ENCODE data around the gene PRPS1. TPM values are rescaled to one million over a fixed set of nuclear protein-coding genes. Genes with fewer than 3 reads are reported as not detected.
"Not testable (repeated sequence)": the region's sequence is repeated elsewhere in the genome, so short reads cannot be mapped to it uniquely, and the experiment has no call there.

Gene PRPS1
- total RNA-seq, 2 experiments from 2014 or later: 57.1 to 80.0 TPM

- Histone ChIP-seq H3K27ac (ENCODE audit: low read depth, low read length, poor library complexity, severe bottlenecking) (no peak overlapping the region), H4K20me1 (ENCODE audit: insufficient read depth, low read length) (no peaks in the 10 kb centered on the region), H3K4me1 (ENCODE audit: insufficient read depth, low read length, poor library complexity, severe bottlenecking) (no peaks in the 10 kb centered on the region), H3K4me3 (ENCODE audit: low read depth, low read length, poor library complexity, severe bottlenecking) (no peak overlapping the region), H3K4me2 (ENCODE audit: low read length) (no peak overlapping the region), H2AFZ (ENCODE audit: low read length) (no peak overlapping the region), H3K9me3 (ENCODE audit: low read length) (no peaks in the 10 kb centered on the region), H3K9me2 (ENCODE audit: insufficient read depth, low read length) (no peaks in the 10 kb centered on the region), H3K79me2 (ENCODE audit: insufficient read depth, low read depth, low read length) (no peaks in the 10 kb centered on the region), H3K36me3 (ENCODE audit: insufficient read depth, low read length) (no peaks in the 10 kb centered on the region)
- DNase-seq (ENCODE audit: low spot score): no peak
- TF ChIP-seq EZH2phosphoT487 (IDR thresholded peaks at IDR 0.05; ENCODE audit: borderline replicate concordance, low read depth, low read length) (no peak), CTCF (conservative IDR thresholded peaks at IDR 0.05; ENCODE audit: low read length) (no peak)
- ChIA-PET POLR2A (no interaction called here), CTCF (ENCODE audit: unreplicated experiment) (no interaction called here)
- BruUV-seq (replicated peaks): no TSS peak
- intact Hi-C loops (cut with micrococcal nuclease; ENCODE audit: unreplicated experiment): no loop called here
Observed at GRCh38 chrX:107602694-107603239, 25.5 kb upstream of the PRPS1 start.

DNA sequence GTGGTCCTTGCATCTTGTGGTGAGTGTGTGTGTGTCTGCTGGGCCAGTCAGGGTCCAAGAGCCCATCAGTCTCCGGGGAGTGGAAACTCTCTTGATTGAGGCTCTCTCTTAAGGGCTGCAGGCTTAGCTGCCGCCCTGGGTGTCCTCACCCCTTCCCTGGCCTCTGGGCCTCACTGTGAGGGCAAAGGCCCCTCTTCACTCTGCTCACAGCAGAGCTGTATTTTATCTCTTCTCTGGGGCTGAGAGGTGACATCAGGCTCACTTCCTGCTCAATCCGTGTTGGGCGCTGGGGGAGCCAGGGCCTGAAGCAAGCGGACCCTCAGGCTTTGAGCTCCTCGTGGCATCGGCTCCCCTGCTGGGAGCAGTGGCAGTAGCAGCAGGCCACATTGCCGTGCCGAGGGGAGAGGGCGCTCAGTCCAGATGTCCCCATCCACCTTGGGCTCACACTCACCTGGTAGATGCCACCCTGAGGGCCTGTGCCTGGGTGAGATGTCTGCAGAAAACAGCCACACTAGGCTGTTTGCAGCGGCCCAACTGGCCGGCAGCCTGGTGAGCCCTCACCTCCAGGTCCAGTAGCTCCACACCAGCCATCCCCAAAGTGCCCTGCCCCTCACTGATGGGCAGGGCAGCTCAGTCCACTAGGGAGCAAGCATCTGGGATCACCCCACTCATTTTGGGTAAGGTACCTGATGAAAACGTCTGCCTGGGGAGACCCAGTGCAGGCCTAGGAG, 24.7 kb upstream of the PRPS1 start:
- Histone ChIP-seq H3K4me1 (ENCODE audit: insufficient read depth, low read length, poor library complexity, severe bottlenecking) (no peaks in the 10 kb centered on the region), H2AFZ (ENCODE audit: low read length) (no peak overlapping the region), H3K9me3 (ENCODE audit: low read length) (no peaks in the 10 kb centered on the region), H3K4me3 (ENCODE audit: low read depth, low read length, poor library complexity, severe bottlenecking) (no peak overlapping the region), H4K20me1 (ENCODE audit: insufficient read depth, low read length) (no peaks in the 10 kb centered on the region), H3K36me3 (ENCODE audit: insufficient read depth, low read length) (no peaks in the 10 kb centered on the region), H3K79me2 (ENCODE audit: insufficient read depth, low read depth, low read length) (no peaks in the 10 kb centered on the region), H3K27ac (ENCODE audit: low read depth, low read length, poor library complexity, severe bottlenecking) (no peak overlapping the region), H3K4me2 (ENCODE audit: low read length) (no peak overlapping the region), H3K9me2 (ENCODE audit: insufficient read depth, low read length) (no peaks in the 10 kb centered on the region)
- BruUV-seq (replicated peaks): no TSS peak
- ChIA-PET POLR2A (no interaction called here), CTCF (ENCODE audit: unreplicated experiment) (no interaction called here)
- intact Hi-C loops (cut with micrococcal nuclease; ENCODE audit: unreplicated experiment): no loop called here
- no peak for DNase-seq (ENCODE audit: low spot score)
- no peak for TF ChIP-seq CTCF (conservative IDR thresholded peaks at IDR 0.05; ENCODE audit: low read length)
- TF ChIP-seq EZH2phosphoT487 (IDR thresholded peaks at IDR 0.05; ENCODE audit: borderline replicate concordance, low read depth, low read length): no peak

- H3K27ac ChIP-seq (ENCODE audit: low read depth, low read length, poor library complexity, severe bottlenecking); H2AFZ ChIP-seq (ENCODE audit: low read length); H3K4me3 ChIP-seq (ENCODE audit: low read depth, low read length, poor library complexity, severe bottlenecking); H3K36me3 ChIP-seq (ENCODE audit: insufficient read depth, low read length); H3K9me2 ChIP-seq (ENCODE audit: insufficient read depth, low read length); CTCF ChIA-PET (ENCODE audit: unreplicated experiment); H3K9me3 ChIP-seq (ENCODE audit: low read length); H3K4me1 ChIP-seq (ENCODE audit: insufficient read depth, low read length, poor library complexity, severe bottlenecking); H3K79me2 ChIP-seq (ENCODE audit: insufficient read depth, low read depth, low read length); intact Hi-C loops (cut with micrococcal nuclease; ENCODE audit: unreplicated experiment); BruUV-seq (replicated peaks); DNase-seq (ENCODE audit: low spot score); H4K20me1 ChIP-seq (ENCODE audit: insufficient read depth, low read length); POLR2A ChIA-PET; H3K4me2 ChIP-seq (ENCODE audit: low read length): not testable (repeated sequence)
Observed at GRCh38 chrX:107609061-107609460, 19.2 kb upstream of the PRPS1 start.
